HCT116 (cell line): ENCODE measurements around the gene MKNK1.

Experiments
- EZH2phosphoT487 ChIP-seq: fragments of 200-600 bp; IDR thresholded peaks from 2 replicates; pipeline ENCODE4 v1.6.1; 2018; ENCODE audit warnings: antibody characterized with exemption, borderline replicate concordance
- POLR2A ChIP-seq: IDR thresholded peaks from 2 replicates; pipeline ENCODE4 v1.7.0; 2011; ENCODE audit warnings: borderline replicate concordance; ENCODE audit not compliant: insufficient read depth, insufficient read length; ENCODE audit errors: extremely low read depth
- POLR2AphosphoS5 ChIP-seq: IDR thresholded peaks from 2 replicates; pipeline ENCODE4 v1.6.1; 2011; ENCODE audit warnings: mild to moderate bottlenecking, low read depth, low read length, moderate library complexity
- SP1 ChIP-seq: IDR thresholded peaks from 2 replicates; pipeline ENCODE4 v1.6.1; 2012; ENCODE audit warnings: low read depth
- TF ChIP-seq, protein P1 (sequence below): IDR thresholded peaks from 2 replicates; pipeline ENCODE4 v1.6.1; 2012; ENCODE audit warnings: low read depth
- TF ChIP-seq, protein P2 (sequence below), 3 experiments: fragments of 200-600 bp in 1 of 3; sonication (generic) in 1 of 3; IDR thresholded peaks in 2 of 3; conservative IDR thresholded peaks in 1 of 3; 2 replicates each; pipeline ENCODE4 v1.5.1; 2012 to 2017; ENCODE audit warnings: low read depth in 2 of 3, low read length in 2 of 3, antibody characterized with exemption in 1 of 3, borderline replicate concordance in 1 of 3, control low read depth in 1 of 3, mild to moderate bottlenecking in 1 of 3, mixed read lengths in 1 of 3, mixed run types in 1 of 3, moderate library complexity in 1 of 3; ENCODE audit not compliant: insufficient read depth in 1 of 3

DNA sequence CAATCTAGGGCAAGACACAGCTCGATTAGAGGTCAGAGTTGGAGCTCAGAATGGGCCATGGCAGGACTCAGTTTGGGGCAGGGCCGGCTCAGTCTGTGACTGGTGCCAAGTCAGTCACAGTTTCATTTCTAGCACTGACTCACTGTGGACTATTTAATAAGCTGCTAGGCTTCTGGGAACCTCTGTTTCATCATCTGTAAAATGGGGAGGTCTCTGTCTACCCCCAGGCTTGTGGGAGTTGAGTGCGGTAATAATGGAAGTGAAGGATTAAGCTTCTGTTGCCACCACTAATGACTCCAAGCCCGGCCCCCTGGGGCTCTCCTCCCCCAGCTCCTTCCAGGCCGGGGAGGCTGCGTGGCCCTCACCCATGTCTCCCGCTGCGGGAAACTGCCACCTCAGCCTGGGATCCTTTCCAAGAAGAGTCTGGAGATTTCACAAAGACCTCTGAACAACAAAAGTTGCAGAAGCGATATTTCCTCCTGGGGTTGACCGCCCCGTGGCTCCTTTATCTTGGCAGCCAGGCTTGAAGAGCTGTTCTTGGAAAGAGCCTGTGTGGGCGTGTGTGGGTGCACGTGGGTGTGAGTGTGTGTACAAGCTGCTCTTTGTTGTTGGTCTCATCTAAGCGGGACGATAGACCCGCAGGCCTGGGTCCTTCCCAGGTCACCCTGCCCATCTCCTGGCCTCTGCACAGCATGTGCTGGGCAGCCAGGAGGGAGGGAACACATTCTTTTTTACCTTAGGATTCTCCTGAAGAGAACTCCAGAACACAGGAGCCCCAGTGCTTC, 81.7 kb downstream of the MKNK1 start:
- TF ChIP-seq EZH2phosphoT487: no peak
- no peak for TF ChIP-seq POLR2AphosphoS5
- no peak for TF ChIP-seq SP1
- TF ChIP-seq, protein P1, sequence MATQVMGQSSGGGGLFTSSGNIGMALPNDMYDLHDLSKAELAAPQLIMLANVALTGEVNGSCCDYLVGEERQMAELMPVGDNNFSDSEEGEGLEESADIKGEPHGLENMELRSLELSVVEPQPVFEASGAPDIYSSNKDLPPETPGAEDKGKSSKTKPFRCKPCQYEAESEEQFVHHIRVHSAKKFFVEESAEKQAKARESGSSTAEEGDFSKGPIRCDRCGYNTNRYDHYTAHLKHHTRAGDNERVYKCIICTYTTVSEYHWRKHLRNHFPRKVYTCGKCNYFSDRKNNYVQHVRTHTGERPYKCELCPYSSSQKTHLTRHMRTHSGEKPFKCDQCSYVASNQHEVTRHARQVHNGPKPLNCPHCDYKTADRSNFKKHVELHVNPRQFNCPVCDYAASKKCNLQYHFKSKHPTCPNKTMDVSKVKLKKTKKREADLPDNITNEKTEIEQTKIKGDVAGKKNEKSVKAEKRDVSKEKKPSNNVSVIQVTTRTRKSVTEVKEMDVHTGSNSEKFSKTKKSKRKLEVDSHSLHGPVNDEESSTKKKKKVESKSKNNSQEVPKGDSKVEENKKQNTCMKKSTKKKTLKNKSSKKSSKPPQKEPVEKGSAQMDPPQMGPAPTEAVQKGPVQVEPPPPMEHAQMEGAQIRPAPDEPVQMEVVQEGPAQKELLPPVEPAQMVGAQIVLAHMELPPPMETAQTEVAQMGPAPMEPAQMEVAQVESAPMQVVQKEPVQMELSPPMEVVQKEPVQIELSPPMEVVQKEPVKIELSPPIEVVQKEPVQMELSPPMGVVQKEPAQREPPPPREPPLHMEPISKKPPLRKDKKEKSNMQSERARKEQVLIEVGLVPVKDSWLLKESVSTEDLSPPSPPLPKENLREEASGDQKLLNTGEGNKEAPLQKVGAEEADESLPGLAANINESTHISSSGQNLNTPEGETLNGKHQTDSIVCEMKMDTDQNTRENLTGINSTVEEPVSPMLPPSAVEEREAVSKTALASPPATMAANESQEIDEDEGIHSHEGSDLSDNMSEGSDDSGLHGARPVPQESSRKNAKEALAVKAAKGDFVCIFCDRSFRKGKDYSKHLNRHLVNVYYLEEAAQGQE: no peak
- TF ChIP-seq, protein P2, sequence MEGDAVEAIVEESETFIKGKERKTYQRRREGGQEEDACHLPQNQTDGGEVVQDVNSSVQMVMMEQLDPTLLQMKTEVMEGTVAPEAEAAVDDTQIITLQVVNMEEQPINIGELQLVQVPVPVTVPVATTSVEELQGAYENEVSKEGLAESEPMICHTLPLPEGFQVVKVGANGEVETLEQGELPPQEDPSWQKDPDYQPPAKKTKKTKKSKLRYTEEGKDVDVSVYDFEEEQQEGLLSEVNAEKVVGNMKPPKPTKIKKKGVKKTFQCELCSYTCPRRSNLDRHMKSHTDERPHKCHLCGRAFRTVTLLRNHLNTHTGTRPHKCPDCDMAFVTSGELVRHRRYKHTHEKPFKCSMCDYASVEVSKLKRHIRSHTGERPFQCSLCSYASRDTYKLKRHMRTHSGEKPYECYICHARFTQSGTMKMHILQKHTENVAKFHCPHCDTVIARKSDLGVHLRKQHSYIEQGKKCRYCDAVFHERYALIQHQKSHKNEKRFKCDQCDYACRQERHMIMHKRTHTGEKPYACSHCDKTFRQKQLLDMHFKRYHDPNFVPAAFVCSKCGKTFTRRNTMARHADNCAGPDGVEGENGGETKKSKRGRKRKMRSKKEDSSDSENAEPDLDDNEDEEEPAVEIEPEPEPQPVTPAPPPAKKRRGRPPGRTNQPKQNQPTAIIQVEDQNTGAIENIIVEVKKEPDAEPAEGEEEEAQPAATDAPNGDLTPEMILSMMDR (IDR thresholded peaks at IDR 0.05 in 2 of 3, conservative IDR thresholded peaks at IDR 0.05 in 1 of 3; ENCODE audit: borderline replicate concordance in 1 of 3, insufficient read depth in 1 of 3, low read depth in 2 of 3, low read length in 2 of 3): no peak
- no peak for TF ChIP-seq POLR2A
